Kidney epithelial cell (primary cell): Measurements from ENCODE around the gene B4GALT3. TPM values are rescaled to one million over a fixed set of nuclear protein-coding genes. Genes with fewer than 3 reads are reported as not detected.

ENCODE experiments used
- DNase-seq: peaks from one replicate; pipeline ENCODE4 v3.0.0-alpha.2; 2010; ENCODE audit warnings: low read depth
- H3K27me3 ChIP-seq: 2 replicates; pipeline ENCODE4 v1.6.0; 2011; ENCODE audit warnings: low read length; ENCODE audit not compliant: control insufficient read depth, insufficient read depth
- H3K36me3 ChIP-seq: 2 replicates; pipeline ENCODE4 v1.5.1; 2011; ENCODE audit warnings: low read length; ENCODE audit not compliant: control insufficient read depth, insufficient read depth
- H3K4me3 ChIP-seq: 2 replicates; pipeline ENCODE4 v1.5.1; 2011; ENCODE audit warnings: low read depth, mild to moderate bottlenecking, control low read depth, low read length
- CTCF ChIP-seq: IDR thresholded peaks from 2 replicates; pipeline ENCODE4 v1.5.1; 2011; ENCODE audit warnings: mild to moderate bottlenecking, moderate library complexity, low read length, control low read depth, inconsistent platforms; ENCODE audit not compliant: insufficient read depth, poor library complexity, severe bottlenecking
- total RNA-seq: library from RNA; depleted of rRNA; stranded (reverse); fragments of >200 nt; gene quantifications from 2 replicates; pipeline ENCODE4 v1.2.3, GENCODE V29; 2015

Gene B4GALT3
- total RNA-seq, 1 donor from 2014 or later: 45.7 TPM

GRCh38 chr1:161191971-161192370 lies 14.7 kb upstream of the B4GALT3 start:
- H3K27me3 ChIP-seq: peaks cover 2% of the 10 kb centered on the region
- no peak for DNase-seq
- H3K36me3 ChIP-seq: no peaks in the 10 kb centered on the region
- no peak for TF ChIP-seq CTCF
- no peak overlapping the region for H3K4me3 ChIP-seq

- peaks cover 2% of the 10 kb centered on the region for H3K27me3 ChIP-seq
- TF ChIP-seq CTCF: no peak
- H3K4me3 ChIP-seq: no peak overlapping the region
- no peaks in the 10 kb centered on the region for H3K36me3 ChIP-seq
- no peak for DNase-seq
Measured at GRCh38 chr1:161190962-161191521, 13.7 kb upstream of the B4GALT3 start.

DNA sequence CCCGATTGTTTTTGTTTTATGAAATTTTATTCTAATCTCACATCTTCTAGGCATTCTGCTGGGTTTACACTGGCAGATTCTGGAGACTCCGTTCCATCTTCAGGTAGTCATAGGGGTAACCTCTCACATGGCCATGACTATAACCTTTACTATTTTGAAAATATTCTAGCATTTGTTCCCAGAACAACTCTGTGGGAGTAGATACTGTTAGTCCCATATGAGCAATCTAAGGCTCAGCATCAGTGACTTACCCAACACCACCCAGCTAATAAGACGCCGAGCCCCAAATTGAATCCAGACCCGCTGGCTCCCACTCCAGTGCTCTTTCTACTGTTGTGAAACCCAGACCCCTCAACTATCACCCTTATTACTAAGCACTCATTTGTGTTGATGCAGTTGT lies 11.7 kb upstream of the B4GALT3 start:
- Histone ChIP-seq H3K4me3 (no peak overlapping the region), H3K27me3 (peaks cover 2% of the 10 kb centered on the region), H3K36me3 (no peaks in the 10 kb centered on the region)
- no peak for TF ChIP-seq CTCF
- no peak for DNase-seq

GRCh38 chr1:161188381-161188780 lies 11.1 kb upstream of the B4GALT3 start:
- no peak for TF ChIP-seq CTCF
- Histone ChIP-seq H3K27me3 (peaks cover 2% of the 10 kb centered on the region), H3K36me3 (no peaks in the 10 kb centered on the region), H3K4me3 (no peak overlapping the region)
- no peak for DNase-seq

GRCh38 chr1:161187311-161187710 lies 10.0 kb upstream of the B4GALT3 start:
- peaks cover 2% of the 10 kb centered on the region for H3K27me3 ChIP-seq
- no peaks in the 10 kb centered on the region for H3K36me3 ChIP-seq
- no peak for TF ChIP-seq CTCF
- DNase-seq: no peak
- no peak overlapping the region for H3K4me3 ChIP-seq

GRCh38 chr1:161185732-161186311 lies 8.5 kb upstream of the B4GALT3 start:
- no peak overlapping the region for H3K4me3 ChIP-seq
- H3K27me3 ChIP-seq: no peaks in the 10 kb centered on the region
- no peaks in the 10 kb centered on the region for H3K36me3 ChIP-seq
- DNase-seq: no peak
- no peak for TF ChIP-seq CTCF
